Stimulated activated CD4-positive, alpha-beta T cell treated with anti-CD3 and anti-CD28 coated beads, Interleukin-2, amount 100 ng/mL, for 4 hours (primary cell): Measurements from ENCODE around the gene MYT1.
A peak's percentile ranks its signal among the peaks of the same experiment; 100 is the strongest.

ENCODE experiments used
- DNase-seq: peaks from one replicate; pipeline ENCODE4 v3.0.0-alpha.2; 2020; ENCODE audit warnings: low read depth

Gene MYT1

GRCh38 chr20:64247307-64247618 is 83.0 kb downstream of the MYT1 start:
- DNase-seq, result no peak

DNA sequence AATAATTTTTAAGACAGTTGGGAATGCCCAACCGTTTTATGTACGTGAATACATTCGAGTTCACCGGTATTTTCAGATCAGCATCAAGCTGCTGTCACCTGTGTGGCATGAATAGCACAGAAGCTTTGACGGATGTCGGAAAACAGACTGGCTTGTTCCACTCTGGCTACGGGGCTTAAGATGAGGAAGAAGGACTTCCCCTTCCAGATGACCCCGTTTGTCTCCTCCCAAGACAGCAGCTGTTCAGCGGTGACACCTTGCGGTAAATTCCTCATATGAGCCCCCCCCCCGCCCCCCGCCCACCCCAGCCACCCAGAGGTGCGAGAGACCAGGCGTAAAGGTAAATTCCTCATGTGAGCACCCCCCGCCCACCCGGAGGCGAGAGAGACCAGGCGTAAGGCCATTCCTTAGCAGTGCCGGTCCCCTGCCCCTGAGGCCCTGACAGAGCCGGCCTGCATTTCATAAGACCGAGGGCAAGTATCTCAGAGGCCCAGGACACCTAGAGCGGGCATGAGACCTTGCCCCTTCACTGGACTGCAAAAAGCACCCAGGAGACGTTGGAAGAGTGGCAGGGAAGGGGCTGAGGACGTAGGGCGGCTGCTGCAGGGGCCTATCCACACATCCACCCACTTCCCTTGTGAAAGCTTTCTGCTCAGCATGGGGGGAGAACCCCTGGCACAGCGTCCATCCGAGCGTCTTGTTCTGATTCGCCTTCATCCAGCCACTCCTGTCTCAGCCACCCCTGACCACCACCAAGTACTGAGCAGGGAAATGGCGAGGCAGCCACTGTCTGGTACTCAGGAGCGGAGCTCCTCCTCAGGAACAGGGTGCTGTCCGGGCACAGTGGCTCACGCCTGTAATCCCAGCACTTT is 84.0 kb downstream of the MYT1 start:
- DNase-seq, result no peak

DNA sequence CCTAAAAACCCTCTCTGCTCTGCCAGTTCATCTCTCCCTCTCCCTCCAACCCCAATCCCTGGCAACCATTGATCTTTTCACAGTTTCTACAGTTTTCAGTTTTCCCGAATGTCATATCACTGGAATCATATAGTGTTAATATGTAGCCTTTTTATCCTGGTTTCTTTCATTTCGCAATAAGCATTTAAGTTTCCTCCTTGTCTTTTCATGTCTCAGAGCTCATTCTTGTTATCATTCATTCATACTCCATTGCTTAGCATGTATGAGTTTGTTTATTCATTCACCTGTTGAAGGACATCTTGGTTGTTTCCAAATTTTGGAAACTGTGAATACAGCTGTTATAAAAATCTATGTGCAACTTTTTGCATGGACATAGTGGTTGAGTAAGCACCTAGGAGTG is 85.8 kb downstream of the MYT1 start:
- no peak for DNase-seq

- DNase-seq, result no peak
Observed at GRCh38 chr20:64253000-64253383, 88.7 kb downstream of the MYT1 start.

DNA sequence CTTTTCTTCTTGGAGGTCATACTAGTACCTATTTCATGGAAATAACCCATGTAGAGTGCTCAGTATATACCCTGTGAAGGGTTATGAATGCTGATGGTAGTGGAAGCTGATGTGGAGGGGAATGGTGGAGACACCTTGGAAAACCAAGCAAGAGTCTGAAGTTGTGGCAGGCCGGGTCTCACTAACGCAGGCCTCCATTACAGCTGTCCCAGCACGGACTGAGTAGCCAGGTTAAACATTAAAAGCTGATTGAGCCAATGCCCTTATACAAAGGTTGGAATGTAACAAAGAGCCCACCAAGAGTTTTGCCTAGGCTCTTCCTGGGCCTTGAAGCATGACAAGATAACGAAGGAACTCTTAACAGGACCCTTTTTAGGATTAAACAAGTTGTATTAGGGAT is 89.2 kb downstream of the MYT1 start:
- no peak for DNase-seq

- no peak for DNase-seq
Observed at GRCh38 chr20:64254156-64254555, 89.9 kb downstream of the MYT1 start.

DNA sequence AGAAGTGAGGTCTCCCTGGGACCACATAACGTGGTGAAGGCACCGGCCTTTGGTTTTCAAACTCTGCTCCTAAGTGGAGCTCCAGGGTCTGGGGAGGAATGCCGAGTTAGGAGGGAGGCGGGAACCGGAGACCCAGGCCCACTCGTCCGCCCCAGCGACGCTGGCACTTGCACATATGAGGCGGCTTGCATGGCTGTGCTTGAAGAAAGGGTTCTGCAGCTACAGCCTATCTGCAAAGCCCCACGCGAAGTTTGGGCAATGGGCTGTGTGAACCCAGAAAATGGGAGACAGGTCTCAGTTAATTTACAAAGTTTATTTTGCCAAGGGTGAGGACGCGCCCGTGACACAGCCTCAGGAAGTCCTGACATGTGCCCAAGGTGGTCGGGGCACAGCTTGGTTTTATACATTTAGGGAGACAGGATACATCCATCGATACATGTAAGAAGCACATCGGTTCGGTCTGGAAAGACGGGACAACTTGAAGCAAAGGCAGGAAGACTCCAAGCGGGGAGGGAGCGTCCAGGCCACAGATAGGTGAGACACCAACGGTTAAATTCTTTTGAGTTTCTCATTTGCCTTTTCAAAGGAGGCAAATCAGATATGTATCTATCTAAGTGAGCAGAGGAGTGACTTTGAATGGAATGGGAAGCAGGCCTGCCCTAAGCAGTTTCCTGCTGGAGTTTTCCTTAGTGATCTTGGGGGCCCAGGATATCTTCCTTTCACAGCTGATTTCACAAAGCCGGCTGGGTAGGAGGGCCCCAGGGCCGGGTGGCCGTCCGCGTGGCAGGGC is 90.5 kb downstream of the MYT1 start:
- DNase-seq, result no peak

GRCh38 chr20:64255361-64256281 is 91.4 kb downstream of the MYT1 start, which contains the start of gene PCMTD2:
TSS of gene PCMTD2 (plus strand) at chr20:64255748. CDS start at chr20:64259966, 4,218 bp downstream.
- peak; percentile 73 for DNase-seq

DNA sequence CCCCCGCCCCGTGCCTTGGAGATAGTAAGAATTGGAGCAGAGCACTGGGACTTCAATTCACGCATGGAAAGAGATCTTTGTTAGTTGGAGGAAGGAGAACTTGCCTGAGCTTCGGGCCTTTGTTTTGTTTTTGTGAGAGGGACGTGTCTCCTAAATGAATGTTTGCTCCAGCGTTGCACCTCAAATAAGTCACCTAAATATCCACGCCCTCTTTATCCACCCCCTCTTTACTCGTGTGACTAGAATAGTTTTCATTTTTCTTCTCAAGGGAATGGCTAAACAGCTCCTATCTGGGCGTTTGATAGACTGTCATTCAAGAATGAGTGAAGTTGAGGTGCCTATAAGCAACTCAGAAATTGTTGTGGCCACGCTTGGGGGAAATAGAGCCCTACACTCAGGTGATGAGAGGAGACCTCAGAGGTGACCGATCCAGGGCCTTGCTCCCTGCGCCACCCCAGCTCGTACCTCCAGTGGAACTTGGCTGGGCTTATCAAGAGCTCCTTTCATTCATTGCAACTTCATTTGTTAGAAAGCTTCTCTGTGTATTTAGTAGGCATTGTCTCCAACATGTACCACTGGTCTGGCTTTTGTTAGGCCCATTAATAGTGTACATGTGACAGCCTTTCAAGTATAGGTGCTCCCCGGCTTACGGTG is 92.2 kb downstream of the MYT1 start:
- DNase-seq, result no peak

- DNase-seq, result no peak
Observed at GRCh38 chr20:64257107-64257757, 93.0 kb downstream of the MYT1 start.

- DNase-seq, result no peak
Observed at GRCh38 chr20:64258071-64258823, 94.0 kb downstream of the MYT1 start.

GRCh38 chr20:64260239-64260638 is 96.0 kb downstream of the MYT1 start:
- DNase-seq, result no peak

GRCh38 chr20:64261138-64261537 is 96.9 kb downstream of the MYT1 start:
- no peak for DNase-seq

DNA sequence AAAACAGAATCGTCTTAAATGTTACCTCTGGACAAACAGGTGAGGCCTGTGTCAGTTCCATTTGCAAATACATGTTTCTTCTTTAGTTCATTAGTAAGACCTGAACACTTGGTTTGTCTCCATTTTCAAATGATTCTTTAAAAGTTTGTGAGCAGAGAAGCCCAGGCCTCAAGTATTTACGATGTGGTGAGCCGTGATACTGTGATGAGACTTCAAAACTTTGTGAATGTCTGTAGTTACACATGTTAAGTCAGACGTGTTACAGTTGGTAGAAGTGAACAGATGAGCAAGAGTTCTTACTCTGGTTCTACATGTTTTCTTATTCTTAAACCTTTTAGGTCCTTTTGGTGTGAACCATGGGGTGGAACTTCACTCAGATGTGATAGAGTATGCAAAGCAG is 99.8 kb downstream of the MYT1 start:
- no peak for DNase-seq

- no peak for DNase-seq
Observed at GRCh38 chr20:64265201-64265600, 100.9 kb downstream of the MYT1 start.

- DNase-seq, result no peak
Observed at GRCh38 chr20:64266988-64267387, 102.7 kb downstream of the MYT1 start.

- no peak for DNase-seq
Observed at GRCh38 chr20:64268174-64268573, 103.9 kb downstream of the MYT1 start.

GRCh38 chr20:64269604-64270411 is 105.6 kb downstream of the MYT1 start:
- no peak for DNase-seq

DNA sequence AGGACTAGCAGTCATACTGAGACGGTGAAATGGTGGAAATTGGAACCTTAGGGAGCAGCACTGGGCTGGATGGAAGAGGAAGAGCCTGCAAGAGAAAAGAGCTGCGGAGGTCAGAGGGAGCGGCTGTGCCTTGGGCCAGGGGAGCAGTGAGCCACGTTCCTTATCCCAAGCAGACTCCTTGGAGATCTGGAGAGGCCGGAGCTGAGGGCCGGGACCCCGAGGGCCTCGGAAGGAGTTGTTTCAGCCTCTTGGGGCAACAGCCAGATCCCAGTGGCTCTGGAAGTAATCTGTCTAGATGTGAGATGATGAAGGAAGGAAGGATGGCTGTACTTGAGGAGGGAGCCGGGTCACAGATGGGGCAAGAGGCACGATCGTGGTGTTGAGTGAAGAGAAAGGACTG is 107.4 kb downstream of the MYT1 start:
- DNase-seq, result no peak

DNA sequence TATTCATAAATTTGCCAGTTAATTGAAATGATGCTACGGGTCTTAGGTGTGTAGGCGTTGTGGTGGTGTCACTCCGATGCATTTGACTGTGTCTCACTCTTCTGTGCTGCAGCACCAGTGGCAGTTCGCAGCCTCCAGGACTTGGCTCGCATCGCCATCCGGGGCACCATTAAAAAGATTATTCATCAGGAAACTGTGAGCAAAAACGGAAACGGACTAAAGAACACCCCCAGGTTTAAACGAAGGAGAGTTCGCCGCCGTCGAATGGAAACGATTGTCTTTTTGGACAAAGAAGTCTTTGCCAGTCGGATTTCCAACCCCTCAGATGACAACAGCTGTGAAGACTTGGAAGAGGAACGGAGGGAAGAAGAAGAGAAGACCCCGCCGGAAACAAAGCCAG is 108.9 kb downstream of the MYT1 start:
- DNase-seq, result no peak
